ENCODE data around the gene SIPA1L3. TPM values are rescaled to one million over a fixed set of nuclear protein-coding genes. Genes with fewer than 3 reads are reported as not detected.

SIPA1L3 gene
- total and polyA plus RNA-seq, 2 donors from 2014 or later: 5.8 to 61.7 TPM

DNA sequence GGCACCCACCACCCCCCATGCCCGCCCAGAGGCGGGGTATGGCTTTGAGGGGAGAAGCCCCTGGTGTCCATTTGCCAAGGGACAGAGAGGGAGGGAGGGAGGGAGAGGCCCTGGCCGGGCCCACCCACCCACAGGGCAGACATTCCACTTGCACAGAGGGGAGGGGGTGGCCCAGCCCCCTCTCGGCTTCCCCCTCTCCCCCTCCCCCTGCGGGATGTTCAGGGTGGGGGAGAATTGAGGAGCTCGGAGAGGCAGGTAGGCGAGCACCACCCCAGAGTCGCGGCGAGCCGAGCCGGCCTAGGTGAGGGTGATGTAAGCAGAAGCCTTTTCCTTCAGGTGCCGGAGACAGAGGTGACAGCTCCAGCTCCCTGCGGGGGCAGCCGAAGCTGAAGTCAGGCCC, 304.8 kb downstream of the SIPA1L3 start:
- no peak overlapping the region for H3K4me3 ChIP-seq (ENCODE audit: low read length in 3 of 3)
- intact Hi-C loops (cut with DNase I): no loop called here
- no peaks in the 10 kb centered on the region for H3K9me3 ChIP-seq (ENCODE audit: control insufficient read depth in 2 of 3, insufficient read depth in 1 of 3, low read length in 3 of 3)
- H3K4me1 ChIP-seq (ENCODE audit: control insufficient read depth in 2 of 3, insufficient read depth in 2 of 3, low read depth in 1 of 3, low read length in 3 of 3): peaks cover 0 to 11% (median 0%) of the 10 kb centered on the region in 3 donors
- FAIRE-seq (no peak), DNase-seq (peak in 2 of 5 donors; percentile 52 to 79)
- TF ChIP-seq, protein P1, sequence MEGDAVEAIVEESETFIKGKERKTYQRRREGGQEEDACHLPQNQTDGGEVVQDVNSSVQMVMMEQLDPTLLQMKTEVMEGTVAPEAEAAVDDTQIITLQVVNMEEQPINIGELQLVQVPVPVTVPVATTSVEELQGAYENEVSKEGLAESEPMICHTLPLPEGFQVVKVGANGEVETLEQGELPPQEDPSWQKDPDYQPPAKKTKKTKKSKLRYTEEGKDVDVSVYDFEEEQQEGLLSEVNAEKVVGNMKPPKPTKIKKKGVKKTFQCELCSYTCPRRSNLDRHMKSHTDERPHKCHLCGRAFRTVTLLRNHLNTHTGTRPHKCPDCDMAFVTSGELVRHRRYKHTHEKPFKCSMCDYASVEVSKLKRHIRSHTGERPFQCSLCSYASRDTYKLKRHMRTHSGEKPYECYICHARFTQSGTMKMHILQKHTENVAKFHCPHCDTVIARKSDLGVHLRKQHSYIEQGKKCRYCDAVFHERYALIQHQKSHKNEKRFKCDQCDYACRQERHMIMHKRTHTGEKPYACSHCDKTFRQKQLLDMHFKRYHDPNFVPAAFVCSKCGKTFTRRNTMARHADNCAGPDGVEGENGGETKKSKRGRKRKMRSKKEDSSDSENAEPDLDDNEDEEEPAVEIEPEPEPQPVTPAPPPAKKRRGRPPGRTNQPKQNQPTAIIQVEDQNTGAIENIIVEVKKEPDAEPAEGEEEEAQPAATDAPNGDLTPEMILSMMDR (IDR thresholded peaks at IDR 0.05; ENCODE audit: borderline replicate concordance, extremely low read depth, insufficient read depth): no peak
- no peaks in the 10 kb centered on the region for H3K36me3 ChIP-seq (ENCODE audit: control insufficient read depth in 2 of 3, insufficient read depth in 3 of 3, low read length in 3 of 3)
- no peak overlapping the region for H3K27ac ChIP-seq (ENCODE audit: low read depth in 2 of 2, low read length in 2 of 2)
- no peaks in the 10 kb centered on the region for H3K27me3 ChIP-seq (ENCODE audit: control insufficient read depth, insufficient read depth, low read length)
- no peak overlapping the region for H3K9ac ChIP-seq (ENCODE audit: low read length in 3 of 3)

DNA sequence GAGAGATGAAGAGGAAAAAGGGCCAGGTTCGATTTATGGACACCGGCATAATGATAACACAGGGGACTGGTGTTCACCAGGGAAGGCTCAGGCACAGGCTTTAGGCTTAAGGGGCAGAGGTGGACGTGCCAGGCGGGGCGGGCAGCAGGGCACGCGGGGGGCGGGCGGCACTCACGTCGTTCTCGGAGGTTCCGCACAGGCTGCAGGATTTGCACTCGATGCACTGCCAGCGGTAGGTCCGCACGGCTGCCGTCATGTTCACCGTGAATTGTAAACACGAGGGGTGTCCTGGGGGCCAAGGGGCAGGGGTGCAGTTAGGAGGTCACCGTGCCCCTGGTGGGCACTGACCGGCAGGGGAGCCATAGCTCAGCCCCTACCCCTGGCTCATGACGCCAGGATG, 306.5 kb downstream of the SIPA1L3 start:
- H3K27ac ChIP-seq (ENCODE audit: low read depth in 2 of 2, low read length in 2 of 2): no peak overlapping the region
- no peak for DNase-seq
- H3K4me1 ChIP-seq (ENCODE audit: control insufficient read depth in 2 of 3, insufficient read depth in 2 of 3, low read depth in 1 of 3, low read length in 3 of 3): peaks cover 0 to 11% (median 0%) of the 10 kb centered on the region in 3 donors
- intact Hi-C loops (cut with DNase I): no loop called here
- TF ChIP-seq, protein P1 (IDR thresholded peaks at IDR 0.05; ENCODE audit: borderline replicate concordance, extremely low read depth, insufficient read depth): no peak
- no peaks in the 10 kb centered on the region for H3K36me3 ChIP-seq (ENCODE audit: control insufficient read depth in 2 of 3, insufficient read depth in 3 of 3, low read length in 3 of 3)
- no peak for FAIRE-seq
- H3K9ac ChIP-seq (ENCODE audit: low read length in 3 of 3): no peak overlapping the region
- no peaks in the 10 kb centered on the region for H3K27me3 ChIP-seq (ENCODE audit: control insufficient read depth, insufficient read depth, low read length)
- no peaks in the 10 kb centered on the region for H3K9me3 ChIP-seq (ENCODE audit: control insufficient read depth in 2 of 3, insufficient read depth in 1 of 3, low read length in 3 of 3)
- H3K4me3 ChIP-seq (ENCODE audit: low read length in 3 of 3): no peak overlapping the region

DNA sequence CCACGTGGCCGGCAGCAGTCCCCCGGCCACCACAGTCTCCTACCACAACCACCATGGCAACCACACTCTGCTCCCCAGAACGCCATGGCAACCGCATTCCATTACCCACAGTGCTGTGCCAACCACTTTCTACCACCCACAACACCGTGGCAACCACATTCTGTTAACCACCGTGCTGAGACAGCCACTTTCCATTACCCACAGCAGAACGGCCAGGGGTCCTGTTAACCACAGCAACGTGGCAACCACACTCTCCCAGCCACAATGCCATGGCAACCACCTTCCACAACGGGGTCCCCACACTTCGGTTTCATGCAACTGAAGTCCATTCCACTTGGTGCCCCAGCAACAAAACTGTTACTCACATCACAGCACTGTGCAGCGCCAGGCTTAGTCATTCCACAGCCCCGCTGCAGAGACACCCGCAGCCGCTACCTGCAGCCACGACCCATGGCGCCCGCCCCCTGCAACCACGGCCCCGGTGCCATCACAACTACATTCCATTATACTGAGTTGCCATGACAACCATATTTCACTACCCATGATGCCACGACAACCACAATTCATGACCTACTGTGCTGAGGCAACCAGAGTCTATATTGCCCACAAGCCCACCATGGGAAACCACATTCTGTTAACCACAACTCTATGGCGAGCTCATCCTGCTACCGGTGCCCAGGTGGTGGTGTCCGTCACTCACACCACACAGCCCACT, 307.1 kb downstream of the SIPA1L3 start:
- intact Hi-C loops (cut with DNase I): no loop called here
- Histone ChIP-seq H3K9ac (ENCODE audit: low read length in 3 of 3) (no peak overlapping the region), H3K4me3 (ENCODE audit: low read length in 3 of 3) (no peak overlapping the region), H3K27me3 (ENCODE audit: control insufficient read depth, insufficient read depth, low read length) (no peaks in the 10 kb centered on the region), H3K27ac (ENCODE audit: low read depth in 2 of 2, low read length in 2 of 2) (no peak overlapping the region), H3K4me1 (ENCODE audit: control insufficient read depth in 2 of 3, insufficient read depth in 2 of 3, low read depth in 1 of 3, low read length in 3 of 3) (peaks cover 0 to 11% (median 0%) of the 10 kb centered on the region in 3 donors), H3K9me3 (ENCODE audit: control insufficient read depth in 2 of 3, insufficient read depth in 1 of 3, low read length in 3 of 3) (no peaks in the 10 kb centered on the region), H3K36me3 (ENCODE audit: control insufficient read depth in 2 of 3, insufficient read depth in 3 of 3, low read length in 3 of 3) (no peaks in the 10 kb centered on the region)
- TF ChIP-seq, protein P1 (IDR thresholded peaks at IDR 0.05; ENCODE audit: borderline replicate concordance, extremely low read depth, insufficient read depth): no peak
- DNase-seq (peak in 4 of 5 donors; percentile 75 to 90 (median 86)), FAIRE-seq (no peak)
